Sigmoid colon (tissue), 4 donors: ENCODE data around the gene CACNB2.

Source experiments
- CTCF ChIP-seq, 4 experiments: fragments of 450-650 bp in 3 of 4; fragments of 200-600 bp in 1 of 4; IDR thresholded peaks; one replicate each; pipeline ENCODE4 v1.5.1; 2016 to 2019; ENCODE audit warnings: antibody characterized with exemption in 4 of 4, mild to moderate bottlenecking in 3 of 4, moderate library complexity in 2 of 4
- EP300 ChIP-seq, 4 donors: sonication (generic); formaldehyde crosslinking; IDR thresholded peaks; one replicate each; pipeline ENCODE4 v1.6.1; 2017; ENCODE audit warnings: antibody characterized with exemption in 4 of 4
- POLR2A ChIP-seq, 2 donors: fragments of 450-650 bp; IDR thresholded peaks; one replicate each; pipeline ENCODE4 v1.6.1; 2016; ENCODE audit warnings: antibody characterized with exemption in 2 of 2, mild to moderate bottlenecking in 2 of 2, moderate library complexity in 2 of 2
- POLR2AphosphoS5 ChIP-seq, 4 donors: sonication (generic); formaldehyde crosslinking; IDR thresholded peaks; one replicate each; pipeline ENCODE4 v1.6.1; 2017; ENCODE audit warnings: antibody characterized with exemption in 4 of 4

GRCh38 chr10:18195060-18195799 is 55.0 kb downstream of the CACNB2 start:
- TF ChIP-seq CTCF (IDR thresholded peaks at IDR 0.05) (no peak), POLR2AphosphoS5 (IDR thresholded peaks at IDR 0.05) (peak in 3 of 4 donors; percentile 8 to 71 (median 64)), POLR2A (IDR thresholded peaks at IDR 0.05) (no peak), EP300 (IDR thresholded peaks at IDR 0.05) (peak in 2 of 4 donors; percentile 2 to 10)
